IMR-90 (cell line): Measurements from ENCODE around the gene CFAP298. TPM values are rescaled to one million over a fixed set of nuclear protein-coding genes. Genes with fewer than 3 reads are reported as not detected.

Experiments used
- ATAC-seq: fragments of 200-7000 bp; cut with Tn5 transposase; 2 replicates; pipeline ENCODE4 v1.9.1; 2020; ENCODE audit warnings: low read depth, mild to moderate bottlenecking, moderate library complexity
- BruUV-seq: library from RNA; stranded (reverse); fragments of 400-500 nt; replicated peaks from 2 replicates; lab custom pipeline; 2021; lab: Mats Ljungman, UMichigan
- CTCF ChIA-PET: fragments of 300-600 bp; formaldehyde crosslinking; extraction: SDS; loops from one replicate; lab custom pipeline; 2021; ENCODE audit warnings: antibody characterized with exemption; lab: Yijun Ruan, JAX
- POLR2A ChIA-PET: fragments of 300-600 bp; sonication (Branson Sonifier 250); formaldehyde crosslinking; loops from one replicate; lab custom pipeline; 2022; ENCODE audit warnings: antibody characterized with exemption; ENCODE audit not compliant: unreplicated experiment; lab: Charles Lee
- DNase-seq: peaks from one replicate; pipeline ENCODE4 v3.0.0; 2013
- H2AFZ ChIP-seq: replicated peaks from 2 replicates; pipeline ENCODE3; 2013; ENCODE audit warnings: low read length, mild to moderate bottlenecking; ENCODE audit not compliant: poor library complexity
- H2AK5ac ChIP-seq: 2 replicates; pipeline ENCODE4 v1.6.1; 2013; ENCODE audit warnings: low read depth, low read length, inconsistent platforms
- H2AK9ac ChIP-seq: replicated peaks from 2 replicates; pipeline ENCODE3; 2013; ENCODE audit warnings: mild to moderate bottlenecking, low read depth, low read length, moderate library complexity; ENCODE audit not compliant: poor library complexity
- H2BK120ac ChIP-seq: 2 replicates; pipeline ENCODE4 v1.6.1; 2013; ENCODE audit warnings: low read depth, low read length, inconsistent platforms
- H2BK15ac ChIP-seq: 3 replicates; pipeline ENCODE4 v1.6.1; 2013; ENCODE audit warnings: low read depth, low read length, inconsistent platforms
- H2BK20ac ChIP-seq: 2 replicates; pipeline ENCODE4 v1.6.1; 2013; ENCODE audit warnings: low read depth, mild to moderate bottlenecking, inconsistent platforms, low read length, moderate library complexity
- H2BK5ac ChIP-seq: 2 replicates; pipeline ENCODE4 v1.6.1; 2013; ENCODE audit warnings: mild to moderate bottlenecking, low read depth, low read length, inconsistent platforms; ENCODE audit not compliant: poor library complexity, severe bottlenecking
- H3K14ac ChIP-seq: replicated peaks from 2 replicates; pipeline ENCODE4 v1.6.1; 2013; ENCODE audit warnings: low read depth, low read length, inconsistent platforms
- H3K18ac ChIP-seq: 2 replicates; pipeline ENCODE4 v1.6.1; 2013; ENCODE audit warnings: low read depth, low read length, control low read depth
- H3K23ac ChIP-seq: 2 replicates; pipeline ENCODE4 v1.6.1; 2013; ENCODE audit warnings: low read depth, low read length, inconsistent platforms
- H3K27ac ChIP-seq: 2 replicates; pipeline ENCODE4 v1.5.1; 2013; ENCODE audit warnings: mild to moderate bottlenecking, control low read depth, low read length; ENCODE audit not compliant: insufficient read depth
- H3K27me3 ChIP-seq: 2 replicates; pipeline ENCODE4 v1.6.1; 2013; ENCODE audit warnings: low read length; ENCODE audit not compliant: control insufficient read depth, insufficient read depth
- H3K36me3 ChIP-seq: 2 replicates; pipeline ENCODE4 v1.6.1; 2013; ENCODE audit warnings: low read length, mixed read lengths; ENCODE audit not compliant: control insufficient read depth, insufficient read depth
- H3K4ac ChIP-seq: 2 replicates; pipeline ENCODE4 v1.6.1; 2013; ENCODE audit warnings: low read depth, low read length, inconsistent platforms
- H3K4me1 ChIP-seq: 2 replicates; pipeline ENCODE4 v1.6.1; 2013; ENCODE audit warnings: low read length, mixed read lengths; ENCODE audit not compliant: control insufficient read depth, insufficient read depth
- H3K4me2 ChIP-seq: 2 replicates; pipeline ENCODE4 v1.6.1; 2013; ENCODE audit warnings: low read depth, mild to moderate bottlenecking, control low read depth, low read length, moderate library complexity
- H3K4me3 ChIP-seq: 2 replicates; pipeline ENCODE4 v1.5.1; 2013; ENCODE audit warnings: low read depth, mild to moderate bottlenecking, control low read depth, low read length, moderate library complexity; ENCODE audit not compliant: insufficient read depth
- H3K56ac ChIP-seq: 2 replicates; pipeline ENCODE4 v1.6.1; 2013; ENCODE audit warnings: low read length, inconsistent platforms; ENCODE audit not compliant: insufficient read depth; ENCODE audit errors: extremely low read depth
- H3K79me1 ChIP-seq, 2 experiments: 2 replicates each; pipeline ENCODE4 v1.6.1; 2013; ENCODE audit warnings: low read length in 2 of 2, inconsistent platforms in 1 of 2, low read depth in 1 of 2
- H3K9ac ChIP-seq: 2 replicates; pipeline ENCODE4 v1.6.1; 2013; ENCODE audit warnings: low read depth, low read length, control low read depth
- H3K9me1 ChIP-seq: 2 replicates; pipeline ENCODE4 v1.6.1; 2013; ENCODE audit warnings: low read length, inconsistent platforms; ENCODE audit not compliant: insufficient read depth
- H3K9me3 ChIP-seq: 2 replicates; pipeline ENCODE4 v1.6.1; 2013; ENCODE audit warnings: low read length; ENCODE audit not compliant: control insufficient read depth, insufficient read depth
- H4K20me1 ChIP-seq: 2 replicates; pipeline ENCODE4 v1.6.1; 2013; ENCODE audit warnings: low read length, inconsistent platforms; ENCODE audit not compliant: insufficient read depth
- H4K5ac ChIP-seq: 2 replicates; pipeline ENCODE4 v1.6.1; 2013; ENCODE audit warnings: mild to moderate bottlenecking, low read depth, low read length, control low read depth
- H4K8ac ChIP-seq, 2 experiments: 2 replicates each; pipeline ENCODE4 v1.6.1; 2013; ENCODE audit warnings: low read depth in 2 of 2, low read length in 2 of 2, control low read depth in 1 of 2, inconsistent platforms in 1 of 2
- H4K91ac ChIP-seq: 2 replicates; pipeline ENCODE4 v1.6.1; 2013; ENCODE audit warnings: low read depth, low read length, inconsistent platforms; ENCODE audit not compliant: insufficient read depth
- BHLHE40 ChIP-seq: fragments of 150-350 bp; IDR thresholded peaks from 2 replicates; pipeline ENCODE4 v1.6.1; 2016; ENCODE audit warnings: mild to moderate bottlenecking, low read depth, low read length
- CEBPB ChIP-seq: IDR thresholded peaks from 2 replicates; pipeline ENCODE4 v1.6.1; 2012; ENCODE audit warnings: low read depth, low read length, improper control_type of control experiment
- CHD1 ChIP-seq: IDR thresholded peaks from 2 replicates; pipeline ENCODE4 v1.6.1; 2012; ENCODE audit warnings: low read depth, low read length, improper control_type of control experiment
- CTCF ChIP-seq: conservative IDR thresholded peaks from 2 replicates; pipeline ENCODE4 v1.5.1; 2012; ENCODE audit warnings: mild to moderate bottlenecking, low read depth, low read length, improper control_type of control experiment
- ELK1 ChIP-seq: fragments of 150-350 bp; IDR thresholded peaks from 2 replicates; pipeline ENCODE4 v1.6.1; 2016; ENCODE audit warnings: low read depth, mild to moderate bottlenecking, low read length, moderate library complexity, borderline replicate concordance
- FOS ChIP-seq: fragments of 150-350 bp; IDR thresholded peaks from 2 replicates; pipeline ENCODE4 v1.6.1; 2016; ENCODE audit warnings: low read depth, low read length
- MAFK ChIP-seq: IDR thresholded peaks from 2 replicates; pipeline ENCODE4 v1.6.1; 2012; ENCODE audit warnings: low read depth, low read length, improper control_type of control experiment
- MAZ ChIP-seq: IDR thresholded peaks from 2 replicates; pipeline ENCODE4 v1.6.1; 2012; ENCODE audit warnings: low read depth, mild to moderate bottlenecking, low read length, improper control_type of control experiment, moderate library complexity, borderline replicate concordance
- MXI1 ChIP-seq: IDR thresholded peaks from 2 replicates; pipeline ENCODE4 v1.6.1; 2012; ENCODE audit warnings: low read depth, mild to moderate bottlenecking, low read length, moderate library complexity, borderline replicate concordance
- NFE2L2 ChIP-seq: fragments of 150-350 bp; IDR thresholded peaks from 2 replicates; pipeline ENCODE4 v1.6.1; 2016; ENCODE audit warnings: low read depth, mild to moderate bottlenecking, low read length
- POLR2A ChIP-seq: IDR thresholded peaks from 2 replicates; pipeline ENCODE4 v1.6.1; 2012; ENCODE audit warnings: mild to moderate bottlenecking, low read depth, low read length
- RAD21 ChIP-seq: IDR thresholded peaks from 2 replicates; pipeline ENCODE4 v1.6.1; 2012; ENCODE audit warnings: low read length, improper control_type of control experiment
- RCOR1 ChIP-seq: IDR thresholded peaks from 2 replicates; pipeline ENCODE4 v1.6.1; 2012; ENCODE audit warnings: mild to moderate bottlenecking, low read length, improper control_type of control experiment; ENCODE audit not compliant: insufficient replicate concordance
- RFX5 ChIP-seq: IDR thresholded peaks from 2 replicates; pipeline ENCODE4 v1.8.0; 2012; ENCODE audit warnings: low read depth, mild to moderate bottlenecking, low read length, moderate library complexity
- SMC3 ChIP-seq: fragments of 150-350 bp; IDR thresholded peaks from 2 replicates; pipeline ENCODE4 v1.6.1; 2016; ENCODE audit warnings: low read depth, mild to moderate bottlenecking, antibody characterized with exemption, low read length, moderate library complexity
- USF2 ChIP-seq: fragments of 150-350 bp; IDR thresholded peaks from 2 replicates; pipeline ENCODE4 v1.6.1; 2017; ENCODE audit warnings: mild to moderate bottlenecking, antibody characterized with exemption, low read length, low read depth
- WGBS, 2 experiments: methylation state at CpG; one replicate each; pipeline versions ENCODE4 v1.1.5 to v1.1.7; 2013; ENCODE audit warnings: missing lambda C conversion rate in 2 of 2; ENCODE audit not compliant: insufficient read length in 1 of 2; ENCODE audit errors: extremely low coverage in 2 of 2; 5-methylcytosine and 5-hydroxymethylcytosine counted together
- dilution Hi-C: fragments of 300-500 bp; cut with HindIII; formaldehyde crosslinking; loops from one replicate; pipeline ENCODE4 v1.14.3; 2018; ENCODE audit warnings: low sequenced_read_pairs; ENCODE audit not compliant: unreplicated experiment
- in situ Hi-C: fragments of 300-500 bp; cut with MboI; formaldehyde crosslinking; loops from 3 replicates; pipeline ENCODE4 v1.14.3; 2019; ENCODE audit warnings: low sequenced_read_pairs, inconsistent platforms, mixed read lengths
- intact Hi-C: fragments of 100-400 bp; cut with micrococcal nuclease; formaldehyde crosslinking; loops from 2 replicates; pipeline ENCODE4 v1.10.0; 2022
- polyA plus RNA-seq, 3 experiments: library from polyadenylated mRNA; depleted of rRNA; stranded (reverse); fragments of >200 nt; gene quantifications; 2 replicates each; pipeline ENCODE4 v1.2.3, GENCODE V29; 2012; ENCODE audit warnings: low replicate concordance in 1 of 3
- total RNA-seq: library from RNA; depleted of rRNA; stranded (reverse); fragments of >200 nt; gene quantifications from 2 replicates; pipeline ENCODE4 v1.2.3, GENCODE V29; 2012

The CFAP298 gene
- total and polyA plus RNA-seq, 2 of the 4 experiments (the other 2 are of a cell fraction): 8.1 to 25.7 TPM

- H2BK20ac ChIP-seq: peak overlapping the region; percentile 42; the same call in 1 of the 2 replicates
- no peak overlapping the region for H3K4me2 ChIP-seq
- no TSS peak for BruUV-seq
- H3K4me1 ChIP-seq: no peaks in the 10 kb centered on the region
- TF ChIP-seq MAFK (no peak), USF2 (no peak), RAD21 (0 out of 2 replicates have a peak, but pooled peaks have one; percentile 6), RCOR1 (peak; percentile 54), POLR2A (no peak), NFE2L2 (no peak), RFX5 (no peak), FOS (peak; percentile 79), MXI1 (peak; percentile 33; the same call in 1 of the 2 replicates), ELK1 (no peak), CTCF (no peak), SMC3 (no peak), BHLHE40 (peak; percentile 65), CEBPB (peak; percentile 33; the same call in 1 of the 2 replicates), MAZ (no peak), CHD1 (no peak)
- H3K14ac ChIP-seq: peak overlapping the region; percentile 23; the same call in 1 of the 2 replicates
- no peaks in the 10 kb centered on the region for H3K79me1 ChIP-seq
- in situ Hi-C loops (no loop called here), dilution Hi-C loops (no loop called here), intact Hi-C loops (loop anchor here (1.0 kb wide), 1 partner anchor 194 kb away; no protein-coding TSS in a partner anchor)
- no peak overlapping the region for H4K91ac ChIP-seq
- H2AK9ac ChIP-seq: peak overlapping the region; percentile 47
- no peak overlapping the region for H3K4me3 ChIP-seq
- H3K4ac ChIP-seq: peak overlapping the region; percentile 19; the same call in 1 of the 2 replicates
- no peaks in the 10 kb centered on the region; the same call in 1 of the 2 replicates for H3K9me1 ChIP-seq
- no peak overlapping the region for H4K8ac ChIP-seq
- H3K27ac ChIP-seq: no peak overlapping the region
- H3K23ac ChIP-seq: no peak overlapping the region
- peak overlapping the region; percentile 5 for H2BK5ac ChIP-seq
- CTCF ChIA-PET: no interaction called here
- no peak overlapping the region for H2BK120ac ChIP-seq
- no peak overlapping the region for H3K18ac ChIP-seq
- peak overlapping the region; percentile 60 for H2AFZ ChIP-seq
- no peak overlapping the region for H4K5ac ChIP-seq
- no peak overlapping the region for H3K9ac ChIP-seq
- POLR2A ChIA-PET: no interaction called here
- H4K20me1 ChIP-seq: no peaks in the 10 kb centered on the region
- no peak overlapping the region for H3K56ac ChIP-seq
- H3K9me3 ChIP-seq: no peaks in the 10 kb centered on the region
- WGBS, 2 experiments: 0% methylated on average over 1 of the region's 6 CpGs; no CpG with 5 or more reads in 1 of the 2 experiments
- no peak overlapping the region; the same call in 1 of the 2 replicates for H2AK5ac ChIP-seq
- DNase-seq: peak; percentile 95
- H3K36me3 ChIP-seq: peaks cover 11% of the 10 kb centered on the region
- H3K27me3 ChIP-seq: no peaks in the 10 kb centered on the region
- no peak overlapping the region; the same call in 2 of the 3 replicates for H2BK15ac ChIP-seq
- ATAC-seq: peak; percentile 52
Measured at GRCh38 chr21:32597205-32597604, 15.0 kb downstream of the CFAP298 start.
